ENCODE results near the gene NEK7.

The NEK7 gene

DNA sequence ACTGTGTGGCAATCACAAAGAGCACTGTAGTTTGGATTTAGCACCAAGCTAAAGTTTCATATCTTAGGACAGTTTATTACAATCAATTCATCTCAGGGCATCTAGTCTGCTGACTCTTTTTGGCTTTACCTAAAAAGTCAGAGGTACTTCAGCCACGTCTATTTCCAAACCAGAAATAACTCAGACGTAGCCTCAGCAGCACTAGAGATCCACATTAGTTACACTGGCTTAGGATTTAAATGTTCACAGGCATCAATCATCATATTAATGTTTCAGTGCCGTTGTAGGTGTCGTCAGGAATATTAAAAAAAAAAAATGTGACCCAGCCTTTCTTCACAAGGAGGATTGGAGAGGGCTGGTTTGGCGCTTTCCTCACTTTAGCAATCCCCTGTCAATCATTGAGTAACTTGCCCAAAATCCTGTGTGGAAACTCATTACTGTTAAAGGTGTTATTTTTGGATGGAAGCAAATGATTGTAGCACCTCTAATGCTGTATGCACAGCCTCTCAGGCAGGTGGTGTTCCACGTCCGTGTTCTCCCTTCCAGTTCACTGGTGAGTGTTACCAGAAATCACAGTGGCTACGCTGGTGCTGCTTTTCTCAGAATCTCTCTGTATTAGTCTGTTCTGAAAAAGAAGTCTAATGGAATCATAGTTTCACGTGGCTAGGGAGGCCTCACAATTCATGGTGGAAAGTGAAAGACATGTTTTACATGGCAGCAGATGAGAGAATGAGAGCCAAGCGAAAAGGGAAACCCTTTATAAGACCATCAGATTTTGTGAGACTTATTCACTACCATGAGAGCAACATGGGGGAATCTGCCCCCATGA lies 45.4 kb downstream of the NEK7 start:
- Histone ChIP-seq H3K36me3 (peaks cover 0 to 21% (median 7%) of the 10 kb centered on the region in 11 experiments; a peak in 6 of 22 replicates), H3K9me3 (replicated peaks in 1 of 11) (peaks cover 0 to 23% (median 13%) of the 10 kb centered on the region in 11 experiments; a peak in 15 of 22 replicates), H4K20me1 (peaks cover 15 to 100% (median 40%) of the 10 kb centered on the region in 11 experiments; a peak in 19 of 22 replicates), H3K4me1 (peaks cover 8 to 26% (median 20%) of the 10 kb centered on the region in 10 experiments; a peak in 19 of 20 replicates), H3K9ac (no peak overlapping the region), H3K27ac (no peak overlapping the region), H3K4me2 (0 out of 22 replicates have a peak overlapping the region, but pooled peaks of 1 of the 11 experiments have one; percentile 19), H3K4me3 (no peak overlapping the region), H3K27me3 (no peaks in the 10 kb centered on the region)
- TF ChIP-seq Cebpa-rat (IDR thresholded peaks at IDR 0.05): no peak

DNA sequence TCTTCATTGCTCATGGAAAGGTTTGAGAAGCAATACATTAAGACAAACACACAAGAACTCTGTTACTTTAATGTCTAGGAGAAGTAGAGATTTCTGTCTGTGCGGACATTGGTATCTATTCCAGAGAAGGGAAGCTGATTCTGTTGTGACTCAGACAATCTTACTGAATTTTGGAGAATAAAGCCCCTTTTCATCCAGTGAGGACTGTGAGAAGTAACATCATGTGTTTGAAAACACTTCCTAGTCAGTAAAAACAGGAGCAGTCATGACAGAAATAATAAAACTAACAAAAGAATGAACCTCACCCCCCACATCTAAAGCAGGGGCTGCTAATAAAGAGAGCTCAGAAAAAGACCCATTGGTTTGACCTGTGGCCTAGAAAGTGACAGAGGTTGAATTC lies 46.6 kb downstream of the NEK7 start:
- no peak overlapping the region for H3K9ac ChIP-seq
- H4K20me1 ChIP-seq: peaks cover 8 to 100% (median 34%) of the 10 kb centered on the region in 11 experiments; a peak in 18 of 22 replicates
- H3K4me1 ChIP-seq: peaks cover 1 to 19% (median 15%) of the 10 kb centered on the region in 10 experiments; a peak in 19 of 20 replicates
- no peak overlapping the region for H3K4me3 ChIP-seq
- peaks cover 0 to 21% (median 7%) of the 10 kb centered on the region in 11 experiments; a peak in 6 of 22 replicates for H3K36me3 ChIP-seq
- no peaks in the 10 kb centered on the region for H3K27me3 ChIP-seq
- peak overlapping the region in 3 of 11 experiments; percentile 0 to 3 (median 1); a peak in 1 of 22 replicates for H3K4me2 ChIP-seq
- peaks cover 0 to 23% (median 13%) of the 10 kb centered on the region in 11 experiments; a peak in 15 of 22 replicates for H3K9me3 ChIP-seq (replicated peaks in 1 of 11)
- no peak overlapping the region; a peak in 1 of 22 replicates for H3K27ac ChIP-seq
- TF ChIP-seq Cebpa-rat (IDR thresholded peaks at IDR 0.05): no peak

- Histone ChIP-seq H3K27me3 (no peaks in the 10 kb centered on the region), H3K36me3 (peaks cover 6 to 29% (median 15%) of the 10 kb centered on the region in 11 experiments; a peak in 20 of 22 replicates), H3K9ac (no peak overlapping the region), H3K4me1 (peaks cover 0 to 19% (median 7%) of the 10 kb centered on the region in 10 experiments; a peak in 10 of 20 replicates), H4K20me1 (peaks cover 0 to 98% (median 25%) of the 10 kb centered on the region in 11 experiments; a peak in 14 of 22 replicates), H3K4me3 (no peak overlapping the region), H3K9me3 (replicated peaks in 1 of 11) (peaks cover 6 to 29% (median 20%) of the 10 kb centered on the region in 11 experiments; a peak in 21 of 22 replicates), H3K27ac (no peak overlapping the region), H3K4me2 (no peak overlapping the region)
- no peak for TF ChIP-seq Cebpa-rat (IDR thresholded peaks at IDR 0.05)
These were observed 48.4 kb downstream of the NEK7 start for GRCh38 chr1:198205016-198205684.

DNA sequence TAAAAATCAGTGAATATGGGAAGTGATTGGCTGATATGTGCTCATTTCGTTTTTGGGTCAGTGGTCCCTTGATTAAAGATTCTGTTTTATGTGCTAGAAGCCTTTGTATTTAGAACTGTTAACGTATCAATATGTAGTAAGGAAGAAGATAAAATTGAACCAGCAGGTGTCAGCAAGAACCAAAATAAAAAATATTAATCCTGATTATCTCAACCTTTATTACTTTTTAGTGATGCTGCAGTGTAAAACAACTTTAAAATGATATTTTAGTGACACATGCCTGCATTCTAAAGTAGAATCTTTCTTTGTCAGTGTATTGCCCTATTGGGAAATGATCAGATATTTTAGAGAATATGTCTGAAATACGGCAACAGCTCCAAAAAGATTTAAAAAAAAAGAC lies 49.5 kb downstream of the NEK7 start:
- Histone ChIP-seq H3K36me3 (peaks cover 7 to 31% (median 16%) of the 10 kb centered on the region in 11 experiments; a peak in 20 of 22 replicates), H3K27me3 (no peaks in the 10 kb centered on the region), H3K9me3 (replicated peaks in 1 of 11) (peaks cover 7 to 31% (median 26%) of the 10 kb centered on the region in 11 experiments; a peak in 21 of 22 replicates), H3K4me2 (no peak overlapping the region), H3K9ac (no peak overlapping the region), H4K20me1 (peaks cover 0 to 87% (median 25%) of the 10 kb centered on the region in 11 experiments; a peak in 14 of 22 replicates), H3K4me3 (no peak overlapping the region), H3K27ac (no peak overlapping the region), H3K4me1 (peaks cover 0 to 19% (median 7%) of the 10 kb centered on the region in 10 experiments; a peak in 10 of 20 replicates)
- TF ChIP-seq Cebpa-rat (IDR thresholded peaks at IDR 0.05): no peak

DNA sequence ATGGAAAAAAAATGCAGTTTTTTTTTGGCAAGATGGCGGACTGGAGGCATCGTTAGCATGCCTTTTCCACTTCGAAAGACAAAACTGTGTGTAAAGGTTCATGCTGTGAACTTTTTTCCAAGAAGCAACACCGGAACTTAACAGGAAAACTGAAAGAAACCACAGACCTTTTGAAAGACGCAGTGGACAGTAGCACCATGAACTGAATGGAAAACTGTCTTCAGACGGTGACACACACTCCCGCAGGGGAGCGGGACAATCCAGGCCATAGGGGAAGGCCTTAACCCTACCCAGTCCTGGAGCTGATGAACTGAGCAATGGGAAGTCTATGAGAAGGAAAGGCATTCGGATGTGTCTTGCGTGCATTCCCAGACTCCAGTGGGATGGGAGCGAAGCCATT lies 54.9 kb downstream of the NEK7 start:
- Histone ChIP-seq H4K20me1 (peaks cover 0 to 37% (median 5%) of the 10 kb centered on the region in 11 experiments; a peak in 9 of 22 replicates), H3K27me3 (no peaks in the 10 kb centered on the region), H3K9ac (no peak overlapping the region), H3K9me3 (replicated peaks in 1 of 11) (peaks cover 52 to 67% (median 60%) of the 10 kb centered on the region in 11 experiments), H3K4me3 (no peak overlapping the region), H3K27ac (no peak overlapping the region), H3K4me1 (no peaks in the 10 kb centered on the region), H3K4me2 (no peak overlapping the region), H3K36me3 (peaks cover 33 to 50% (median 46%) of the 10 kb centered on the region in 11 experiments)
- no peak for TF ChIP-seq Cebpa-rat (IDR thresholded peaks at IDR 0.05)

DNA sequence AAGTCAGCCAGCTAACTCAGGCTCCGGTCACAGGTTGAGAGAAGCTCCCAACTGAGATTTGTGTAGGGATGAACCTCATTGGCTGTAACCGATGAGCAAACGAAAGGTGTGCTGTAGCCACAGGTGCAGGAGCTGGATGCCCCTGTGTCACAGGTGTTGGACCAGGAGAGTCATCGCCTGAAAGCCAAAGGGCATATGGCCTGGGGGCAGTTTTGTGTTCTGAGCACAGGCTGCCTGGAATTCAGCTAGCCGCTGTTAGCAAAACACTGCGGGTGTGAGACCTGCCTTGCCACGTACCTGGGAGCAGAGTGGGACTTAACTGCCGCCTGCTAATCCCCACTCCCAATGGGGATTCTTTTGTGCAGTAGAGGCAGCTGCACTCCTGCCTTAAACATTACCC lies 55.3 kb downstream of the NEK7 start:
- Histone ChIP-seq H3K4me3 (peak overlapping the region in 1 of 10 experiments; percentile 35; a peak in 1 of 20 replicates), H4K20me1 (peaks cover 0 to 33% (median 4%) of the 10 kb centered on the region in 11 experiments; a peak in 9 of 22 replicates), H3K27ac (no peak overlapping the region), H3K27me3 (no peaks in the 10 kb centered on the region), H3K9ac (no peak overlapping the region), H3K4me1 (no peaks in the 10 kb centered on the region), H3K4me2 (no peak overlapping the region), H3K9me3 (replicated peaks in 1 of 11) (peaks cover 52 to 70% (median 60%) of the 10 kb centered on the region in 11 experiments), H3K36me3 (peaks cover 33 to 50% (median 46%) of the 10 kb centered on the region in 11 experiments)
- TF ChIP-seq Cebpa-rat (IDR thresholded peaks at IDR 0.05): no peak

- no peak for TF ChIP-seq Cebpa-rat (IDR thresholded peaks at IDR 0.05)
- Histone ChIP-seq H3K4me1 (no peaks in the 10 kb centered on the region), H3K9ac (no peak overlapping the region), H3K4me2 (no peak overlapping the region), H3K9me3 (replicated peaks in 1 of 11) (peaks cover 52 to 70% (median 61%) of the 10 kb centered on the region in 11 experiments), H3K4me3 (peak overlapping the region in 1 of 10 experiments; percentile 35; a peak in 1 of 20 replicates), H3K36me3 (peaks cover 33 to 50% (median 46%) of the 10 kb centered on the region in 11 experiments), H4K20me1 (peaks cover 0 to 28% (median 0%) of the 10 kb centered on the region in 11 experiments; a peak in 9 of 22 replicates), H3K27me3 (no peaks in the 10 kb centered on the region), H3K27ac (no peak overlapping the region)
These were observed 55.9 kb downstream of the NEK7 start for GRCh38 chr1:198212675-198213074.

GRCh38 chr1:198214924-198215323 lies 58.1 kb downstream of the NEK7 start:
- Histone ChIP-seq H3K4me3 (no peak overlapping the region), H4K20me1 (peaks cover 0 to 14% (median 0%) of the 10 kb centered on the region in 11 experiments; a peak in 9 of 22 replicates), H3K9ac (no peak overlapping the region), H3K27me3 (no peaks in the 10 kb centered on the region), H3K27ac (no peak overlapping the region), H3K4me2 (no peak overlapping the region), H3K36me3 (peaks cover 28 to 43% (median 40%) of the 10 kb centered on the region in 11 experiments), H3K4me1 (no peaks in the 10 kb centered on the region), H3K9me3 (replicated peaks in 1 of 11) (peaks cover 47 to 65% (median 57%) of the 10 kb centered on the region in 11 experiments)
- TF ChIP-seq Cebpa-rat (IDR thresholded peaks at IDR 0.05): no peak
